Stimulated activated CD4-positive, alpha-beta T cell treated with anti-CD3 and anti-CD28 coated beads, Interleukin-4, amount 100 ng/mL, for 1 hour (primary cell): ENCODE data around the gene FBXL12.
A peak's percentile ranks its signal among the peaks of the same experiment; 100 is the strongest.
"Not testable (repeated sequence)": the region's sequence is repeated elsewhere in the genome, so short reads cannot be mapped to it uniquely, and the experiment has no call there.

Source experiments
- DNase-seq: peaks from one replicate; pipeline ENCODE4 v3.0.0-alpha.2; 2020

FBXL12 gene

GRCh38 chr19:9818734-9819595 lies at the start of gene FBXL12:
FBXL12 (minus strand) TSS chr19:9819079; CDS start chr19:9818813, 266 bp downstream.
- DNase-seq, result peak; percentile 100

GRCh38 chr19:9865732-9866501 lies 47.0 kb upstream of the FBXL12 start:
- no peak for DNase-seq

GRCh38 chr19:9863759-9864158 lies 44.9 kb upstream of the FBXL12 start:
- no peak for DNase-seq

DNA sequence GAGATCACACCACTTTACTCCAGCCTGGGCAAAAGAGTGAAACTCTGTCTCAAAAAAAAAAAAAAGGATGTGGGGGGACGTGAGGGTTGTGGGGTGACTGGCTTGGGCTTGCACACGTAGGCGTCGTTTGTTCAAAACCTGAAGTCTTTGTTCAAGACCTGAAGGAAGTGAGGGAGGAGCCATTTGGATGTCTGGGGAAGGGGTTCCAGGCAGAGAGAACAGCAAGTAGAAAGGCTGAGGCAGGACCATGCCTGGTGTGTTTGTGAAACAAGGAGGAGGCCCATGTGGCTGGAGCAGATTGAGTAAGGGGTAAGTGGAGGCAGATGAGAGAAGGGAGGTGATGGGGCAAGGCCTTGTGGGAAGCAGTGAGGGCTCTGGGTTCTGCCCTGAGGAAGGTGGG lies 44.1 kb upstream of the FBXL12 start:
- DNase-seq, result no peak

DNA sequence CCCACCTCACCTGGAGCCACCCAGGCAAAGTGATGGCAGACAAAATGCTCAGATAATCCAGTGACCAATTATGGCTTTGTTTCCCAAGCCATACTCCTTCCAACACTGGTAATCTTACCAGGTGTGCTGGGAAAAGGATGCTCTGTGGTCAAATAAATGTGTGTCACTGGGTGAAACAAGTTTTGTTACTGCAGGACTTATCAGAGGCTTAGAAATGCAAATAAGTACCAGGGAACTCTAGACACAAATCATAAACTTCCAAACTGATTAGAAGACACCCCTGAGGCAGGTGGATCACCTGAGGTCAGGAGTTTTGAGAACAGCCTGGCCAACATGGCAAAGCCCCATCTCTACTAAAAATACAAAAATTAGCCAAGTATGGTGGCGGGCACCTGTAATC lies 42.6 kb upstream of the FBXL12 start:
- DNase-seq, result no peak

GRCh38 chr19:9860407-9860806 lies 41.5 kb upstream of the FBXL12 start:
- no peak for DNase-seq

GRCh38 chr19:9858766-9859165 lies 39.9 kb upstream of the FBXL12 start:
- DNase-seq, result no peak

DNA sequence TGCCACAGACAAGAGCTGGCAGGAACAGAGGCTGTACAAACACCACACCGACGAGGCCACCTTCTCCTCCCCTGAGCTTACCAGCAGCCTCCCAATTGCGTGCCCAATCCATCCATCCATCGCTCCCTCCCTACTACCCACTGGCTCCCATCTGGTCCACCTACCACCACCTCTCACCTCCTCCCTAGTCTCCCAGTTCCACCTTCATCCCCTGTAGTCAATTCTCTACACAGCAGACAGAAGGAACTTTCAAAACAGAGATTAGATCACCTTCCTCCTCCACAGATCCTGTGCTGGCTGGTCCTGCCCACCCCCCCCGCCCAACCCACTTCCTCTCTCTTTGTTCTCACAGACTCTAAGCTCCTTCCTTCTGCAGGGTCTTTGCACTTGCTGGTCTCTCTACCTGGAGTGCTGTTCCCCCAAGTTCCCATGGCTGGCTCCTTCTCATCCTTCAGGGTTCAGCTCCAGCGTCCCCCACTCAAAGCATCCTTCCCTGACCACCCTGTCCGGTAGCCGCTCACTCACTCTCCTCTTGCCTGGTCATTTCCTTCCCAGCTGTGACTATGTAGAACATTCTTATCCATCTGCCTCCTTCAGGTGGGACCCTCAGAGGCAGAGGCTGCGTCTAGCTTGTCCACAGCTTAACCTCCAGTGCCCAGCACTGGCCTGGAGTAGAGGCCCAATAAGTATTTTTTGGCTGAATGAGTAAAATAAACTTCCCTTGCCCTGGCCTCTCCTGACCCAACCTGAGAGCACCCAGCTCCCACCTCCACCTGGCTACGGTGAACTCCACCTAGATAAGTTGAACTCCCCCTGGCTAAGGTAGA lies 39.3 kb upstream of the FBXL12 start:
- no peak for DNase-seq

- DNase-seq, result no peak
Observed at GRCh38 chr19:9857076-9857721, 38.3 kb upstream of the FBXL12 start.

DNA sequence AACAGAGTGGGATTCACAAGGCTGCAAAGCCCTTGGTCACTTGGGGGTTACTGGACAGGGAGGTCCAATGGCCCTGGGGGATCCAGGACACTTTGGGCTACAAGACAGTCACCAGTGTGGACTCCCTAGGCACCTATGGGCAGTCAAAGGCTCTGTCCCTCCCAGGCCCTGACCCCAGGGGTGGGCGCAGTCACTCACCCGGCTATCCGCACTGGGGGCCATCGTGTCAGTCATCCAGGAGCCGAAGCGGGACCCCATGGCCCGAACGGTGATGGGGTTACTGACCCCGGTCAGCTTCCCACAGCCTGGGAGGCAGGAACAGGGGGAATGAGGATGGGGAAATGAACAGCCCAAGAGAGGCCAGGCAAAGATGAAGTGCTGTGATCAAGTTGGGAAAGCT lies 37.7 kb upstream of the FBXL12 start:
- DNase-seq, result no peak

- DNase-seq, result no peak
Observed at GRCh38 chr19:9854282-9854846, 35.5 kb upstream of the FBXL12 start.

DNA sequence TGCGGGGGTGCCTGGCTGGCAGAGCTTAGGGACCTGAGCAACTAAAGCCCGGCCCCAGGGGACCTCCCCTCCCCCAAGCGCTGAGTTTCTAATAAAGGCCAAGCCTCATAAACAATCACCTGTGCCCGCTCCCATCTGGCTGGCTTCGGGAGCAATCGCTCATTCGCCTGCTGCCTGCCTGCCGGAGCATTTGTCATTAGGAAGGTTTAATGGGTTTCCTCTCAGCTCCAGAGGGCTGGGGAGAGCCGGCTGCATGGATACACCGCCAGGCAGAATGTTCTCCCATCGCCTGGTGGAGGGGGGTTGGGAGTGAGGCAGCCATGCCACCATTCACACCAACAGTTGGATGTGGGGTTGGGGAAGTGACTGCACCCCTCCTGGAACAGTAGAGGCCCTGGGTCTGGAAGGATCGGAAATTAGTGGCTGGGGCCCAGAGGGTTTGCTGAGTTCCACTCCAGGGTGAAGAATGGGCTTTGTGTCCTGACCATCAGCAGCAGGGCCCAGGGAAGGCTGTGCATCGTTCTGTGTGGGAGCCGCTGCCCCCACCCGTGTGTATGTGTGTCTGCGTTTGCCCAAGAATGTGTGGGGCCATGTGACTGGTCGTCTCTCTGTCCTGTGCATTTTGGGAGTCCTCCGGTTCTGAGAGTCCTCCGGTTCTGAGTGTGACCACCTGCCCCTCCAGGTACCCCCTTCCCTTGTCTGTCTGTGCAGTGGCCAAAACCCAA lies 31.5 kb upstream of the FBXL12 start:
- DNase-seq, result no peak

DNA sequence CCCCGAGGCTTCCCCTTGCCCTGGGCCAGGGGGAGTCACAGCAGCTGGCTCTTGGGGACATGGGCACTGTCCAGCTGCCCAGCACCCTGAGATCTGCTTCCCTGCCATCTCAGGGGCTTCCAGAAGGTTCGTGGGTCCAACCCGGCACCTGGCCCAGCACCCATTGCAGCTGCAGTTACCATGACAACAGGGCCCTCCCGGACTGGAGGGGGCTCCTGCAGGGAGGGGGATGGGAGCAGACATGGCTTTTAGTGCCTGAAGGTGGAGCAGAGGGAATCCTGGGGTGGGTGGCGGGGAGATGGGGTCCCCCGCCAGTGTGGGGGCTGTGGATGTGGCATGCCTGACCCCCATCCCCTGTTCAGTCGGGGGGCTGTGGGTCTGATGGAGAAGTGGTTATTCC lies 30.9 kb upstream of the FBXL12 start:
- no peak for DNase-seq

DNA sequence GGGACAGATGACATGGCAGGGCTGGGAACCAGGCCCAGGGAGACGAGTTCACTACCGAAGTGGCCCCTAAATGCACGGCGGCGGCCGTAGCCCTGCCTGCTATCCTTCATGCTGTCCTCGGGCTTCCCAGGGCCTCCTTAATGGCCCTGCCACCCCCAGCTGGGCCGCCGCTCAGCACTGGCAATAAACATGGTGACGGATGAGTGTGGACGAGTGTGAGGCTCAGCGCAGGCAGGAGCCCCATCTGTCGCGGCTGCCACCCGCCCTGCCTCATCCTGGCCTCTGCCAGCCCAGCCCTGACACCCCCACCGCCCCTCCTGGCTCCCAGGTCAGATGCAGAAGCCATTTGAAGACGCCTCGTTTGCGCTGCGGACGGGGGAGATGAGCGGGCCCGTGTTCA lies 29.9 kb upstream of the FBXL12 start:
- no peak for DNase-seq

GRCh38 chr19:9848060-9848459 lies 29.2 kb upstream of the FBXL12 start:
- DNase-seq, result peak; percentile 45

- peak; percentile 59 for DNase-seq
Observed at GRCh38 chr19:9847087-9847671, 28.3 kb upstream of the FBXL12 start.

GRCh38 chr19:9843626-9844273 lies 24.9 kb upstream of the FBXL12 start:
- DNase-seq, result not testable (repeated sequence)

DNA sequence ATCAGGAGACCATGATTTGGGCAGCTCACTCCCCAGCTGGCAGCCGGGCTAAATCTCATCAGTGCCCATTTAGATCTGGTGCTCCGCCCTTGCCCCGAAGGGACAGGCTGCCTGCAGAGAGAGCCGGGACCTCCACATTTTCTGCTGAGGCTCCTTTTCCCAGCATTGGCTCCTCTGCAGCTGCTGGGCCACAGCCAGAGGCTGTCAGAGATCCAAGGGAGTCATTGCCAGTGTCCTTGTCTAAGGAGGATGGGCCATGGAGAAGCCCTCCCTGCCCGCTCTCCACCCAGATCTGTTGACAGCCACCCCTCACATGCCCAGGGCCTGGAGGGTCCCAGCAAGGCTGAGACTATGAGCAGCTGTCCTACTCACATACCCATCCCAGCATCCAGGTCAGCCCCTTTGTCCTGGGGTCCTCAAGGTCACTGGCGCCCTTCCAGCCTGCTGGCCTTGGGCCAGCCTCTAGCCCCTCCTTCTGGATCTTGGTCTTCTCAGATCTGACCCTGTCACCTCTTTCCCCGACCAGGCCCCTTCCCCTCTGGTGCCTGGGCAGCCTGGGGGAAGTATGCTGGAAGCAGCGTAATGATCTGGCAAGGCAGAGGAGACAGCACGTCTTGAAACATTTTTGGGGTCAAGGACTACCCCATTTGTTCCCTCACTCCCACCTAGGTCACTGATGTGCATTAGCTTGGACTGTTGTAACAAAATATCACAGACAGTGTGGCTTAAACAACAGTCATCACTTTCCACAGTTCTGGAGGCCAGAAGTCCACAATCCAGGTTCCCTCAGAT lies 24.2 kb upstream of the FBXL12 start:
- no peak for DNase-seq

DNA sequence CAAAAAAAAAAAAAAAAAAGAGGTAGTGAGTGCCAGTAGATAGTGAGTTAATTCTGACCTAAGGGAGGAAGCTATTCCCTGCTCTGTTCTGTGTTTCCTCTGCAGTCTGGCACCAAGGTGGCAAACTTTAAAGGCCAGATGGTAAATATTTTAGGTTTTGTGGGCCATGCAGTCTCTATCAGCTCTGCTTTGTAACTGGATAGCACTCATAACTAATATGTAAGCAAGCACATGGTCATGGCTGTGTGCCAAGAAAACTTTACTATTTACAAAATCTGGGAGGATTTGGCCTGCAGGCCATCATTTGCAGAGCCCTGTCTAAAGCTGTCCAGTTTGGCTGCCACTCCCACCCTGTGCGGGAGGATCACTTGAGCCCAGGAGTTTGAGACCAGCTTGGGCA lies 20.5 kb upstream of the FBXL12 start:
- DNase-seq, result no peak

DNA sequence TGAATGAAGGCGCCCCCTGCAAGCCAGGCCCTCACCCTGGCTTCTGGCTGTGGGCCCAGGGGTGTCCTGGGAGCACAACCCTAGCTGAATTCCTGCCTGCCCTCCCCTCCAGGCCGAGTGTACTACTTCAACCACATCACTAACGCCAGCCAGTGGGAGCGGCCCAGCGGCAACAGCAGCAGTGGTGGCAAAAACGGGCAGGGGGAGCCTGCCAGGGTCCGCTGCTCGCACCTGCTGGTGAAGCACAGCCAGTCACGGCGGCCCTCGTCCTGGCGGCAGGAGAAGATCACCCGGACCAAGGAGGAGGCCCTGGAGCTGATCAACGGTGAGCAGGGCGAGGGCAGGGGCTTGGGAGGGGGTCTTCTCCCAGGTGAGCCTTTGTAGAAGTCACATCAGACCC lies 19.4 kb upstream of the FBXL12 start:
- DNase-seq, result no peak
